Activated CD8-positive, alpha-beta T cell treated with anti-CD3 and anti-CD28 coated beads for 36 hours (primary cell): Measurements from ENCODE around the gene MT1M. TPM values are rescaled to one million over a fixed set of nuclear protein-coding genes. Genes with fewer than 3 reads are reported as not detected.
"Not testable (repeated sequence)": the region's sequence is repeated elsewhere in the genome, so short reads cannot be mapped to it uniquely, and the experiment has no call there.

ENCODE experiments used
- ATAC-seq: fragments of 200-7000 bp; cut with Tn5 transposase; one replicate; pipeline ENCODE4 v1.10.0; 2021; ENCODE audit warnings: mild to moderate bottlenecking, moderate library complexity
- CTCF ChIA-PET: fragments of 350-600 bp; sonication (Branson Sonifier 250); formaldehyde crosslinking; loops from one replicate; lab custom pipeline; 2021; ENCODE audit warnings: antibody characterized with exemption; lab: Charles Lee
- POLR2A ChIA-PET: fragments of 350-600 bp; sonication (Branson Sonifier 250); formaldehyde crosslinking; loops from one replicate; lab custom pipeline; 2021; ENCODE audit warnings: antibody characterized with exemption; lab: Charles Lee
- DNase-seq: peaks from one replicate; pipeline ENCODE4 v3.0.0-alpha.2; 2020
- H3K27ac Mint-ChIP-seq: one replicate; pipeline ENCODE4 v1.8.0; 2021; ENCODE audit warnings: mild to moderate bottlenecking, mixed read lengths
- H3K27me3 Mint-ChIP-seq: one replicate; pipeline ENCODE4 v1.8.0; 2021; ENCODE audit warnings: mixed read lengths
- H3K36me3 Mint-ChIP-seq: one replicate; pipeline ENCODE4 v1.8.0; 2021; ENCODE audit warnings: low read depth, mixed read lengths
- H3K4me1 Mint-ChIP-seq: one replicate; pipeline ENCODE4 v1.8.0; 2021; ENCODE audit warnings: low read depth, mixed read lengths
- H3K4me3 Mint-ChIP-seq: one replicate; pipeline ENCODE4 v1.8.0; 2021; ENCODE audit warnings: mild to moderate bottlenecking, moderate library complexity, mixed read lengths
- H3K9me3 Mint-ChIP-seq: one replicate; pipeline ENCODE4 v1.8.0; 2021; ENCODE audit warnings: mixed read lengths
- CTCF ChIP-seq: fragments of 200-600 bp; IDR thresholded peaks from one replicate; pipeline ENCODE4 v1.8.0; 2022; ENCODE audit warnings: antibody characterized with exemption, mild to moderate bottlenecking
- intact Hi-C: fragments of 100-400 bp; cut with micrococcal nuclease; formaldehyde crosslinking; loops from one replicate; pipeline ENCODE4 v1.10.0; 2022
- total RNA-seq, 2 experiments: library from RNA; stranded (reverse); gene quantifications; one replicate each; pipeline ENCODE4 v1.2.3, GENCODE V29; 2021

Gene MT1M
- total RNA-seq, 2 experiments from 2014 or later, result not detected

DNA sequence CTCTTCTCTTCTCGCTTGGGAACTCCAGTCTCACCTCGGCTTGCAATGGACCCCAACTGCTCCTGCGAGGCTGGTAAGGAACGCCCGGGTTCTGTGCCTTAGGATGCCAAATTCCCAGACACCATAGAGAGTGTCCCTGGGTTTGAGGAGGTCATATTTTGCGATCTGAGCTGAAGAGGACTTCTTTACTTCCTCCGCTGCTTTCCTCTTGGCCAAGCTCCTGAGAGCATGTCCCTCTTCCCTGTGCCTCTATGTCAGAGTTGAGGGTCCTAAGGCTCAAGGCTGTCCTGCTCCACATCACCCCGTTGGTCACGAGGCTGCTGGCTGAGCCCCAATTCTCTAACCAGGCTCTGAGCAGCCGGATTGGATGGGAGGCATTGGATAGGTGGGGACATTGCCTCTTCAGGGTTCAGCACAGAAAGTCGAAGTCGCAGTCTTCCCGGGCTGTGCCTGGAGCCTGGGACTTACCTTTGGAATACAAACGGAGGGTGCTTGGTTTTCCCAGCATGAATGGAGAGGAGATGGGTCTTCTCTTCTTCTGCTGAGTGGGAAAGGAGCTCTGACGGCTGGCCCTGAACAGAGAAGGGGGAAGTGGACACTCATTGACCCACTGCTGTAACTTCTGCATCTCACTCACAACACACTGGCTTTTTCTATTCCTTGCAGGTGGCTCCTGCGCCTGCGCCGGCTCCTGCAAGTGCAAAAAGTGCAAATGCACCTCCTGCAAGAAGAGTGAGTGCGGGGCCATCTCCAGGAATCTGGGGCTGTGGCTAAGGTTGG is 37.6 kb downstream of the MT1M start:
- TF ChIP-seq CTCF, result no peak
- H3K4me3 Mint-ChIP-seq, result no peak overlapping the region
- ChIA-PET CTCF (interaction anchor here (0.8 to 1.3 kb wide), 2 partner anchors 32 to 69 kb away, joined by 3 to 5 read pairs; no protein-coding TSS in a partner anchor), POLR2A (interaction anchor here (0.8 to 3.8 kb wide), 3 partner anchors 13 to 63 kb away, joined by 3 to 13 read pairs (median 4); no protein-coding TSS in a partner anchor)
- intact Hi-C loops, result no loop called here
- H3K9me3 Mint-ChIP-seq, result no peaks in the 10 kb centered on the region
- H3K36me3 Mint-ChIP-seq, result peaks cover 2% of the 10 kb centered on the region
- no peak for DNase-seq
- H3K4me1 Mint-ChIP-seq, result peaks cover 21% of the 10 kb centered on the region
- ATAC-seq, result no peak
- no peak overlapping the region for H3K27ac Mint-ChIP-seq
- H3K27me3 Mint-ChIP-seq, result peaks cover 59% of the 10 kb centered on the region

GRCh38 chr16:56670620-56670934 is 38.1 kb downstream of the MT1M start:
- ATAC-seq, result no peak
- Mint-ChIP-seq H3K36me3 (peaks cover 2% of the 10 kb centered on the region), H3K27me3 (peaks cover 58% of the 10 kb centered on the region), H3K27ac (no peak overlapping the region), H3K4me3 (no peak overlapping the region), H3K4me1 (peaks cover 27% of the 10 kb centered on the region), H3K9me3 (no peaks in the 10 kb centered on the region)
- no peak for TF ChIP-seq CTCF
- CTCF ChIA-PET, result interaction anchor here (1.6 kb wide), 1 partner anchor 32 kb away, joined by 5 read pairs; no protein-coding TSS in a partner anchor
- POLR2A ChIA-PET, result interaction anchor here (1.0 kb wide), 1 partner anchor 13 kb away, joined by 4 read pairs; no protein-coding TSS in a partner anchor
- intact Hi-C loops, result no loop called here
- DNase-seq, result no peak

GRCh38 chr16:56671691-56672090 is 39.2 kb downstream of the MT1M start:
- peaks cover 36% of the 10 kb centered on the region for H3K4me1 Mint-ChIP-seq
- H3K4me3 Mint-ChIP-seq, intact Hi-C loops, H3K27ac Mint-ChIP-seq, H3K9me3 Mint-ChIP-seq, POLR2A ChIA-PET, DNase-seq, ATAC-seq, H3K36me3 Mint-ChIP-seq: not testable (repeated sequence)
- CTCF ChIA-PET, result interaction anchor here (1.3 to 1.6 kb wide), 2 partner anchors 30 to 71 kb away, joined by 3 to 5 read pairs; no protein-coding TSS in a partner anchor
- H3K27me3 Mint-ChIP-seq, result peaks cover 51% of the 10 kb centered on the region

GRCh38 chr16:56672171-56672570 is 39.7 kb downstream of the MT1M start:
- H3K36me3 Mint-ChIP-seq, H3K4me3 Mint-ChIP-seq, H3K27ac Mint-ChIP-seq, H3K9me3 Mint-ChIP-seq, intact Hi-C loops, DNase-seq, ATAC-seq, POLR2A ChIA-PET: not testable (repeated sequence)
- peaks cover 48% of the 10 kb centered on the region for H3K27me3 Mint-ChIP-seq
- CTCF ChIA-PET, result interaction anchor here (1.3 to 2.3 kb wide), 6 partner anchors 11 to 72 kb away, joined by 3 to 15 read pairs (median 6); partner anchors contain the start of gene MT1X
- peaks cover 36% of the 10 kb centered on the region for H3K4me1 Mint-ChIP-seq

GRCh38 chr16:56672761-56673536 is 40.5 kb downstream of the MT1M start:
- TF ChIP-seq CTCF, result no peak
- DNase-seq (no peak), ATAC-seq (no peak)
- intact Hi-C loops, result no loop called here
- Mint-ChIP-seq H3K27ac (no peak overlapping the region), H3K4me1 (peaks cover 36% of the 10 kb centered on the region), H3K27me3 (peaks cover 41% of the 10 kb centered on the region), H3K9me3 (no peaks in the 10 kb centered on the region), H3K4me3 (no peak overlapping the region), H3K36me3 (no peaks in the 10 kb centered on the region)
- POLR2A ChIA-PET, result no interaction called here
- CTCF ChIA-PET, result interaction anchor here (0.9 to 2.3 kb wide), 10 partner anchors 10 to 159 kb away, joined by 3 to 15 read pairs (median 4); partner anchors contain the start of gene MT1X
